ENCODE measurements around the gene APBA2. TPM values are rescaled to one million over a fixed set of nuclear protein-coding genes. Genes with fewer than 3 reads are reported as not detected.

The APBA2 gene
- total and polyA plus RNA-seq, 2 donors from 2014 or later, result 1.0 to 6.1 TPM

DNA sequence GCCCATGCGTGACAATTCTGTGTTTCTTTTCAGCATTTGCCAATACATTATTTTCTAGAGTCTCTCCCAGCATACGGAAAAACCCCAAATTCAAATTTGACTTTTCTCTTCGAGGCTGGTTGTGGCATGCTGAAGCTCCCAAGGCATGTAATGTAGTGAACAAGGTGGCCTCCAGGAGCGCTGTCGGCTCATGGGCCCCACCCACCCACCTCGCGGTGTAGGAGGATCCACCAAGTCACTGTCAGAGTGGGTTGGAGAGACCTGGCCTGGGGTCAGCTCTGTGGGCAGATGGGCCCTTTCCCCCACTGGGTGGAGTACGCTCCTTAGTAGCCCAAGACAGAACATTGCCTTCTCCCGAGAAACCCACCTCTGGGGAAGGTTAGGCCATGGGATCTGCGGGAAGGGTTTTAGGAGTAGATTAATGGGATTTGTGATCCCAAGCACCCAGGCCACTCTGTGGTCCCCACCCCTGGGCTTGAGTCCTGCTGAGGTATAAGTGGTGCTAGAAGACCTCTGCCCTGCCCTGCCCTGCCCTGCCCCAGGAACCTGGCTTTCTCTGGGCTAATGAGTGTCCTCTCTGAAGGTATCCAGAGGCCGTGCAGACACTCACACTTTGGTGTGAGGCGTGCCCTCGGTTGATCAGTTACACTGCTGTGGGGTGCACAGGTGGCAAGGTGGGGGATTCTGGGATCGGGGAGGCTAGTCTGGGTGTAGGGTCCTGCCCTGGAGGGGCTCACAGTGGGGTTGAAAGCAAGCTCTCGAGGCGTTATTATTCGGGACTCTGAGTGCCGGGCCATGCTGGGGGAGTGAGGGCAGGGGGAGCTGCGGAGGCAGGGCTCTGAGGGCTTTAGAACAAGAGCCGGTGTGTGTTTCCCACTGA is 97.9 kb downstream of the APBA2 start:
- H3K27me3 ChIP-seq (ENCODE audit: control insufficient read depth, insufficient read depth, low read length), result no peaks in the 10 kb centered on the region
- H3K27ac ChIP-seq (ENCODE audit: low read depth in 2 of 2, low read length in 2 of 2), result no peak overlapping the region
- H3K9me3 ChIP-seq (ENCODE audit: control insufficient read depth in 2 of 3, insufficient read depth in 1 of 3, low read length in 3 of 3), result no peaks in the 10 kb centered on the region
- FAIRE-seq, result no peak
- intact Hi-C loops (cut with DNase I), result no loop called here
- H3K9ac ChIP-seq (ENCODE audit: low read length in 3 of 3), result no peak overlapping the region
- H3K4me3 ChIP-seq (ENCODE audit: low read length in 3 of 3), result no peak overlapping the region
- H3K4me1 ChIP-seq (ENCODE audit: control insufficient read depth in 2 of 3, insufficient read depth in 2 of 3, low read depth in 1 of 3, low read length in 3 of 3), result peaks cover 0 to 4% (median 0%) of the 10 kb centered on the region in 3 donors
- no peak for DNase-seq
- TF ChIP-seq, protein P1, sequence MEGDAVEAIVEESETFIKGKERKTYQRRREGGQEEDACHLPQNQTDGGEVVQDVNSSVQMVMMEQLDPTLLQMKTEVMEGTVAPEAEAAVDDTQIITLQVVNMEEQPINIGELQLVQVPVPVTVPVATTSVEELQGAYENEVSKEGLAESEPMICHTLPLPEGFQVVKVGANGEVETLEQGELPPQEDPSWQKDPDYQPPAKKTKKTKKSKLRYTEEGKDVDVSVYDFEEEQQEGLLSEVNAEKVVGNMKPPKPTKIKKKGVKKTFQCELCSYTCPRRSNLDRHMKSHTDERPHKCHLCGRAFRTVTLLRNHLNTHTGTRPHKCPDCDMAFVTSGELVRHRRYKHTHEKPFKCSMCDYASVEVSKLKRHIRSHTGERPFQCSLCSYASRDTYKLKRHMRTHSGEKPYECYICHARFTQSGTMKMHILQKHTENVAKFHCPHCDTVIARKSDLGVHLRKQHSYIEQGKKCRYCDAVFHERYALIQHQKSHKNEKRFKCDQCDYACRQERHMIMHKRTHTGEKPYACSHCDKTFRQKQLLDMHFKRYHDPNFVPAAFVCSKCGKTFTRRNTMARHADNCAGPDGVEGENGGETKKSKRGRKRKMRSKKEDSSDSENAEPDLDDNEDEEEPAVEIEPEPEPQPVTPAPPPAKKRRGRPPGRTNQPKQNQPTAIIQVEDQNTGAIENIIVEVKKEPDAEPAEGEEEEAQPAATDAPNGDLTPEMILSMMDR (IDR thresholded peaks at IDR 0.05; ENCODE audit: borderline replicate concordance, extremely low read depth, insufficient read depth), result no peak
- H3K36me3 ChIP-seq (ENCODE audit: control insufficient read depth in 2 of 3, insufficient read depth in 3 of 3, low read length in 3 of 3), result no peaks in the 10 kb centered on the region

DNA sequence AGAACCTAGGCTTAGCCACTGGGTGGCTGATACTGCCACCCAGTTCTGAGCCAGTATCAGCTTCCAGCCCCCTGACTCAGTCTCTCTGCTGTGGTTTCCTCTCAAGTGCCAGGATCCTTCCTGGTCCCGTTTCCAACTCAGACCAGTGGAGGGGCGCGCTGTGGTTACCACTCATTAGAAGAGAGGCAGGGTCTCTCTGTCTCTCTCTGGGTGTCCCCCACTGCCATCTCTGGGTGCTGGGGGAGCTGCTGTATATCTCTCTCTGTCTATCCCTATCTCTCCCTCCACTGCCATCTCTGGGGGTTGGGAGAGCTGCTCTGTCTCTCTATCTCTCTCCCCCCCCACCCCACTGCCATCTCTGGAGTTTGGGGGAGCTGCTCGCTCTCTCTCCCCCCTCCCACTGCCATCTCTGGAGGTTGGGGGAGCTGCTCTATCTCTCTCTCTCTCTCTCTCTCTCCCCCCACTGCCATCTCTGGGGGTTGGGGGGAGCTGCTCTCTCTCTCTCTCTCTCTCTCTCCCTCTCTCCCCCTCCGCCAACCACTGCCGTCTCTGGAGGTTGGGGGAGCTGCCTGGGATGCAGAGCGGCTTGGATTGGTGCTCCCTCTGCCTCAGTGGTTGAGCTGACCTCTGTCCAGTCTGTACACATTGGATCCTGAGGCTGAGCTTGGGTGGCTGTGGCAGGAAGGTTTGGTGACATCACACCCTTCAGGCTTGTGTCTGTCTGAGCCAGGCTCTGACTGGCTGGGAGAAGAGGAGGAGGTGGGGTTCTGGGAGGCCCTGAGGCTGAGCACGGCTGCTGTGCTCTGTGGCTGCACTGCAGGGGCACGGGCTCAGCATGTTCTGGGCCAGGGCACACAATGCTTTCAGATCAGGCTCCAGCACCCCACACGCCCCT is 98.9 kb downstream of the APBA2 start:
- no peak overlapping the region for H3K9ac ChIP-seq (ENCODE audit: low read length in 3 of 3)
- no peak overlapping the region for H3K27ac ChIP-seq (ENCODE audit: low read depth in 2 of 2, low read length in 2 of 2)
- intact Hi-C loops (cut with DNase I), result no loop called here
- H3K27me3 ChIP-seq (ENCODE audit: control insufficient read depth, insufficient read depth, low read length), result no peaks in the 10 kb centered on the region
- DNase-seq (peak in 4 of 5 donors; percentile 74 to 82 (median 80)), FAIRE-seq (no peak)
- H3K4me1 ChIP-seq (ENCODE audit: control insufficient read depth in 2 of 3, insufficient read depth in 2 of 3, low read depth in 1 of 3, low read length in 3 of 3), result peaks cover 0 to 4% (median 0%) of the 10 kb centered on the region in 3 donors
- no peaks in the 10 kb centered on the region for H3K9me3 ChIP-seq (ENCODE audit: control insufficient read depth in 2 of 3, insufficient read depth in 1 of 3, low read length in 3 of 3)
- TF ChIP-seq, protein P1 (IDR thresholded peaks at IDR 0.05; ENCODE audit: borderline replicate concordance, extremely low read depth, insufficient read depth), result no peak
- H3K36me3 ChIP-seq (ENCODE audit: control insufficient read depth in 2 of 3, insufficient read depth in 3 of 3, low read length in 3 of 3), result no peaks in the 10 kb centered on the region
- no peak overlapping the region for H3K4me3 ChIP-seq (ENCODE audit: low read length in 3 of 3)

DNA sequence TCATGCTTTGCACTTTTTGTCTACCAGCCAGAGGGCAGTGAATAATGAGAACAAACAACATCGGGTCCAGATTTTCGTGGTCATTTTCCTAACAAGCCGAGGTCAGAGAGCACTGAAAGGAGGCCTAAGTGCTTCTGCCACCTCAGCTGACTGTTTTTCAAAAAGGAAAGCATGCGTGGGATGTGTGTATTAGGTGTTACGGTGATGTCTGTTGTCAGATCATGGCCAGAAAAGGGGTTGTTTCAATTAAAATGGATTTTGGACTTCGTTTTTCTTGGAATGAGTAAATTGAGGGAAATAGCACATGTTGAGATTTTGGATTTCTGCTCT is 99.5 kb downstream of the APBA2 start:
- no peak overlapping the region for H3K27ac ChIP-seq (ENCODE audit: low read depth in 2 of 2, low read length in 2 of 2)
- TF ChIP-seq, protein P1 (IDR thresholded peaks at IDR 0.05; ENCODE audit: borderline replicate concordance, extremely low read depth, insufficient read depth), result no peak
- no peak overlapping the region for H3K9ac ChIP-seq (ENCODE audit: low read length in 3 of 3)
- H3K9me3 ChIP-seq (ENCODE audit: control insufficient read depth in 2 of 3, insufficient read depth in 1 of 3, low read length in 3 of 3), result no peaks in the 10 kb centered on the region
- intact Hi-C loops (cut with DNase I), result no loop called here
- H3K36me3 ChIP-seq (ENCODE audit: control insufficient read depth in 2 of 3, insufficient read depth in 3 of 3, low read length in 3 of 3), result no peaks in the 10 kb centered on the region
- DNase-seq, result no peak
- H3K4me3 ChIP-seq (ENCODE audit: low read length in 3 of 3), result no peak overlapping the region
- no peaks in the 10 kb centered on the region for H3K27me3 ChIP-seq (ENCODE audit: control insufficient read depth, insufficient read depth, low read length)
- no peak for FAIRE-seq
- peaks cover 0 to 4% (median 0%) of the 10 kb centered on the region in 3 donors for H3K4me1 ChIP-seq (ENCODE audit: control insufficient read depth in 2 of 3, insufficient read depth in 2 of 3, low read depth in 1 of 3, low read length in 3 of 3)
